GM12891 (cell line): ENCODE data around the gene TAF9.
"Not testable (repeated sequence)": the region's sequence is repeated elsewhere in the genome, so short reads cannot be mapped to it uniquely, and the experiment has no call there.

Experiments used
- POLR2A ChIP-seq: IDR thresholded peaks from 2 replicates; pipeline ENCODE4 v1.6.1; 2011; ENCODE audit warnings: low read depth, low read length, control low read depth
- POU2F2 ChIP-seq: IDR thresholded peaks from 2 replicates; pipeline ENCODE4 v1.6.1; 2011; ENCODE audit warnings: low read depth, mild to moderate bottlenecking, control low read depth, low read length, moderate library complexity

DNA sequence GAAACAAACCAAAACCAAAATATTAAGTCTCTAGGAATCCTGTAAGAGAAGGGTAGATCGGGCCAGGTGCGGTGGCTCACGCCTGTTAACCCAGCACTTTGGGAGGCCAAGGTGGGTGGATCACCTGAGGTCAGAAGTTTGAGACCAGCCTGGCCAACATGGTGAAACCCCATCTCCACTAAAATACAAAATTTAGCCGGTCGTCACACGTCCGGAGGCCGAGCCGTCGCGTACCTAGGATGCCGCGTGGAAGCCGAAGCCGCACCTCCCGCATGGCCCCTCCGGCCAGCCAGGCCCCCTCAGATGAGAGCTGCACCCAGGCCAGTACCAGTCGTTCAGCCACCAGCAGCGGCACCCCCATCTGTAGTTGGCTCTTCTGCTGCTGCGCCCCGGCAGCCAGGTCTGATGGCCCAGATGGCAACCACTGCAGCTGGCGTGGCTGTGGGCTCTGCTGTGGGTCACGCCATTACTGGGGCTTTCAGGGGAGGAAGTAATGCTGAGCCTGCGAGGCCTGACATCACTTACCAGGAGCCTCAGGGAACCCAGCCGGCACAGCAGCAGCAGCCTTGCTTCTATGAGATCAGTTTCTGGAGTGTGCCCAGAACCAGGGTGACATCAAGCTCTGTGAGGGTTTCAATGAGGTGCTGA lies 35.5 kb downstream of the TAF9 start:
- TF ChIP-seq POLR2A, POU2F2: not testable (repeated sequence)
